KG1 (cell line): ENCODE results near the gene POPDC2.
A peak's percentile ranks its signal among the peaks of the same experiment; 100 is the strongest.
"Not testable (repeated sequence)": the region's sequence is repeated elsewhere in the genome, so short reads cannot be mapped to it uniquely, and the experiment has no call there.

Experiments
- DNase-seq: peaks from one replicate; lab custom pipeline; 2025; lab: John Stamatoyannopoulos, UW

Gene POPDC2, protein sequence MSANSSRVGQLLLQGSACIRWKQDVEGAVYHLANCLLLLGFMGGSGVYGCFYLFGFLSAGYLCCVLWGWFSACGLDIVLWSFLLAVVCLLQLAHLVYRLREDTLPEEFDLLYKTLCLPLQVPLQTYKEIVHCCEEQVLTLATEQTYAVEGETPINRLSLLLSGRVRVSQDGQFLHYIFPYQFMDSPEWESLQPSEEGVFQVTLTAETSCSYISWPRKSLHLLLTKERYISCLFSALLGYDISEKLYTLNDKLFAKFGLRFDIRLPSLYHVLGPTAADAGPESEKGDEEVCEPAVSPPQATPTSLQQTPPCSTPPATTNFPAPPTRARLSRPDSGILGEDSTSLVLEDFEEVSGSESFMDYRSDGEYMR

GRCh38 chr3:119660474-119661440, at the start of gene POPDC2:
TSS of gene POPDC2 (minus strand) at chr3:119660589. CDS start at chr3:119660423, 166 bp downstream.
- DNase-seq: no peak

- no peak for DNase-seq
These were observed 43.6 kb upstream of the POPDC2 start for GRCh38 chr3:119703820-119704531.

- DNase-seq: no peak
These were observed 42.4 kb upstream of the POPDC2 start, which contains the start of gene CFAP91 for GRCh38 chr3:119702530-119703527. TSS of gene CFAP91 (plus strand) at chr3:119703022. CDS start at chr3:119703099, 77 bp downstream.

DNA sequence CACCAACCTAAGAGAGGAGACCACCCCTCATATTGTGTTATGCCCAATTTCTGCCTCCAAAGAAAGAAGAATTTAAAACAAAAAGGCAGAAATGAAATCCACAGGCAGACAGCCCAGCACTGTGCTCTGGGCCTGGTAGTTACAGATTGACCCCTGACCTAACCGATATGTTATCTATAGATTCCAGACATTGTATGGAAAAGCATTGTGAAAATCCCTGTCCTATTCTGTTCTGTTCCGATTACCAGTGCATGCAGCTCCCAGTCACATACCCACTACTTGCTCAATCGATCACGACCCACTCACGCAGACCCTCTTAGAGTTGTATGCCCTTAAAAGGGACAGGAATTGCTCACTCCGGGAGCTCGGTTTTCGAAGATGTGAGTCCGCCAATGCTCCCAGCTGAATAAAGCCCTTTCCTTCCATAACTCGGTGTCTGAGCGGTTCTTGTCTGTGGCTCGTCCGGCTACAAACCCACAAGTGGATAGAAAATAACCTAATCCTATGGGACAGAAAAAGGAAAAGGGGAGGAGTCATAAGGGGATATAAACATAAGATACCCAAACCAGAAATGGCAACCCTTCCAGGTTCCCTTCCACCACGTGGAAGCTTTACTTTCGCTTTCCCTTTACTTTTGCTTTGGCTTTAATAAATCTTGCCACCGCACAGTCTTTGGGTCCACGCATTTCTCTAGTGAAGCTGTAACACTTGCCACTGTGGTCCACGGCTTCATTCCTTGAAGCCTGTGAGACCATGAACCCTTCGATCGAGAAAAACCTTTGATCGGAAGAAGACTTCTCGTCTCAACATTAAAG, 40.7 kb upstream of the POPDC2 start:
- no peak for DNase-seq

DNA sequence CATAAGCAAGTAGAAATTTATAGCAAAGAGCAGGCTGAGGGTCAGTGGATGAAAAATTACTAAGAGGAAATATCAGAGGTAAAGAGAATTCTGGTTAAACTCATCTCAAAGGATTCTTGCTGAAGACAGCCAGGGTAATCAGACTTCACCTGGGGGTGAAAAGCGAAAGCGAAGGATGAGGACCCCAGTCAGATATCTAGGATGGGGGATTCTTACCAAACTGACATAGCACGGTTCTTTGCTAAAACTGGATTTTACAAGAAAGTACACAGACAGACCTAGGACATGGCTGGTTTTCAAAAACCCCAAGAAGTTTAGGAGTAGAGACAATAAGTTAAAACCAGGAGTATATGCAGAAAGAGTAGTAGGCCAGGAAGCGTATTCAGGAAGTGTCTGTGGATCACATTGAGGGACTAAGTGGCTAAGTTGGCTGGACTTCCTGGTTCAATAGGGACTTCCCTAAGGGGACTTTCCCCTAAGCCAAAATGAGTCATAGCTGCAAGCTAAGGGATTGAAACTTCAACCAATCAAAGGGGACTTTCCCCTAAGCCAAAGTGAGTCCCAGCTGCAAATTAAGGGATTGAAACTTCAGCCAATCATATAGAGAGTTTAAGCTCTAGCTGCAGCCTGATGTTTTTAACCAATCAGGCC, 40.0 kb upstream of the POPDC2 start:
- DNase-seq: no peak

DNA sequence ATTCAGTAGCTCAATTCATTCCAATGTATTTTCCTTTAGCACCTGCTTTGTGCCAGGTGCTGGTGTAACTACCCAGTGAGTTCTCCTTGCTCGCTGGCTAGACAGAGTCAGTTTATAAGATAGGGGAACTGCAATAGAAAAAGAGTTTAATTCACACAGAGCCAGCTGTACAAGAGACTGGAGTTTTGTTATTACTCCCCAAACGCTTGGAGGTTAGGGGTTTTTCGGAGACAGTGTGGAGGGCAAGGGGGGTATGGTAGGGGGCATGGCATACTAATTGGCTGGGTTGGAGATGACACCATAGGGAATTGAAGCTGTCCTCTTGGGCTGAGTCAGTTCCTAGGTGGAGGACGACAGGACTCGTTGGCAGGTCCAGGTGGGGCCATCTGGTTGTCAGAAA, 37.0 kb upstream of the POPDC2 start:
- DNase-seq: no peak

GRCh38 chr3:119695480-119695879, 35.1 kb upstream of the POPDC2 start:
- DNase-seq: no peak

- DNase-seq: no peak
These were observed 29.8 kb upstream of the POPDC2 start for GRCh38 chr3:119690043-119690656.

- no peak for DNase-seq
These were observed 23.0 kb upstream of the POPDC2 start for GRCh38 chr3:119683421-119683820.

GRCh38 chr3:119681279-119681678, 20.9 kb upstream of the POPDC2 start:
- no peak for DNase-seq

GRCh38 chr3:119679874-119680273, 19.5 kb upstream of the POPDC2 start:
- DNase-seq: no peak

DNA sequence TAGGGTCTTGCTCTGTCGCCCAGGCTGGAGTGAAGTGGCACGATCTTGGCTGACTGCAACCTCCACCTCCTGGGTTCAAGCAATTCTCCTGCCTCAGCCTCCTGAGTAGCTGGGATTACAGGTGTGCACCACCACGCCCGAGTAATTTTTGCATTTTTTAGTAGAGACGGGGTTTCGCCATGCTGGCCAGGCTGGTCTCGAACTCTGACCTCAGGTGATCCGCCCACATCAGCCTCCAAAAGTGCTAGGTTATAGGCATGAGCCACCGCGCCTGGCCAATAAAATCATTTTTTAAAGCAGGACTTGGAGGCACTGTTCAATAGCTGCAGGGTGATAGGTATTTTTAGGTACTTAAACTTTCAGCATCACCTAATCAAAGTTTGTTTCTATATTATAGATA, 17.8 kb upstream of the POPDC2 start:
- not testable (repeated sequence) for DNase-seq

DNA sequence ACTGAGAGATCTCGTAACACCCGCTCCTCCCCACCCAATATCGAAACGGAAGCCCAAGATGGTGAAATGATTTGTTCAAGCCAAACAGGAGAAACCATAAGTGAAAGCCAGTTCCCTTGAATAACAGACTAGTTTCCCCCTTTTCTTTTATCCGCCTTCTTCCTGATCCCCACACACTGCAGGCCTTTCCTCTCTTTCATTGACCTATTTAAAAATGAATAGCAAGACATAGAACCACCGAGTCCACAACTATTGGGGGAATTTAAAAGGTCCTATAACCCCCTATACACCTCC, 17.2 kb upstream of the POPDC2 start:
- no peak for DNase-seq

GRCh38 chr3:119676771-119677640, 16.6 kb upstream of the POPDC2 start, which contains the start of gene COX17:
TSS of gene COX17 (minus strand) at chr3:119677406. CDS start at chr3:119677310, 96 bp downstream.
- peak; percentile 93 for DNase-seq

DNA sequence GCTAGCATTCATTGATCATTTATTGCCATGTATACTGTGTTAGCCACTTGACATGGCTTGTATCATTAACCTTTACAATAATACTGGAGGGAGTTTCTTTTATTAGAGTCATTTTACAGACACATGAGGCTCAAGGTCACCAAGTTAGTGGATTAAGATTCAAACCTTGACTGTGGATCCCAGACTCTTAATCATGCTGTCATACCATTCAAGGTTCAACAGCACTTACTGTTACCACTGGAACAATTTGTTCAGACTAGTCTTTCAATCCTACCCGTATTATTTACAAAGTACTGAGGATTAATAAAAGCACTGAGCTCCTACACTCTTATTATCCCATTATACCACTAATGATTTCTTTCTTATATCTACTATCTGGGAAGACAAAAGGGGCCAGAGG, 15.6 kb upstream of the POPDC2 start:
- DNase-seq: no peak

DNA sequence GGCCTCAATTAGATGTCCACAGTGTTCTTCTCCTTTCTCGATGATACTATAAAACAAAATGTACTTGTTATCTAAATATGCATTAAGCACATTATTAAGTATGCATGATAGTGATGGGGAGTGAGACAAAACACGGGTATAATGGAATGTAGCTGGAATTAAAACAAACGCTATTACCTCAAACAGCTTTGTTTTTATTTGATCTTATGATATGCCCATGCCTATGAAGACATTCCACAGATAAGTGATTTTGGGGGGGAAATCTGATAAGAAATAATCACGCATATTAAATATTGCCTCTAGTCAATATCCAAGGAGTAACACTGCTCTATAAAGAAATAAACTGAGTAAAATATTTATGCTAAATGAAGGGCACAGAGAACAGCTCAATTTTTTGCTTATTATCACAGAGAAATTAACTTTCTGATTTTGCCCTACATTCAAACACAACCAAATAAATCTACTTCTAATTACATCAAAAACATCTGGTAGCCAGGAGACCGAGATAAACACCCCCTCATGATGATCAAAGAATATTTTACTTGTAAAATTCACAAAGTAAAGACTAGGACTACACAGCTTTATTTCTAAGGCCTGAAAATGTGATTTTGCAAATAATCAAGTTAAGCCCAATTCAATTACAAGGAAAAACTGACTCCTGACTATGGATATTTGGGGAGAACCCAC, 14.9 kb upstream of the POPDC2 start:
- no peak for DNase-seq

DNA sequence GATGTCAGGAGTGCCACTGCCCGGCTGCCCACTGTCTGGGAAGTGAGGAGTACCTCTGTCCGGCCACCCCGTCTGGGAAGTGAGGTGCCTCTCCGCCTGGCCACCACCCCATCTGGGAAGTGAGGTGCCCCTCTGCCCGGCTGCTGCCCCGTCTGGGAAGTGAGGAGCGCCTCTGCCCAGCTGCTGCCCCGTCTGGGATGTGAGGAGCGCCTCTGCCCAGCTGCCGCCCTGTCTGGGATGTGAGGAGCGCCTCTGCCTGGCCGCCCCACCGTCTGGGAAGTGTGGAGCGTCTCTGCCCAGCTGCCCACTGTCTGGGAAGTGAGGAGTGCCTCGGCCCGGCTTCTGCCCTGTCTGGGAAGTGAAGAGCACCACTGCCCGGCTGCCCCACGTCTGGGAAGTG, 13.5 kb upstream of the POPDC2 start:
- DNase-seq: no peak

- no peak for DNase-seq
These were observed 12.4 kb upstream of the POPDC2 start for GRCh38 chr3:119672776-119673175.
